RCC 7860 (cell line): ENCODE data around the gene EMILIN2.
"Not testable (repeated sequence)": the region's sequence is repeated elsewhere in the genome, so short reads cannot be mapped to it uniquely, and the experiment has no call there.

ENCODE experiments used
- DNase-seq: peaks from one replicate; pipeline ENCODE4 v3.0.0-alpha.2; 2015; ENCODE audit warnings: low spot score
- FAIRE-seq: peaks from 2 replicates; lab custom pipeline; 2012; peaks lifted over from hg19 to GRCh38; lab: Jason Lieb, UNC

The EMILIN2 gene

GRCh38 chr18:2843146-2843545 lies 3.7 kb upstream of the EMILIN2 start:
- no peak for DNase-seq

GRCh38 chr18:2845172-2845571 lies 1.6 kb upstream of the EMILIN2 start:
- DNase-seq (no peak), FAIRE-seq (no peak)

More at GRCh38 chr18:2843146-2843545, 3.7 kb upstream of the EMILIN2 start:
- no peak for FAIRE-seq

- DNase-seq (no peak), FAIRE-seq (no peak)
Observed at GRCh38 chr18:2847317-2848246, 776 bp downstream of the EMILIN2 start.

GRCh38 chr18:2848247-2849246 lies 1.7 kb downstream of the EMILIN2 start:
- no peak for FAIRE-seq

GRCh38 chr18:2850816-2851215 lies 4.0 kb downstream of the EMILIN2 start:
- FAIRE-seq (no peak), DNase-seq (no peak)

More at GRCh38 chr18:2848247-2849246, 1.7 kb downstream of the EMILIN2 start:
- no peak for DNase-seq

- no peak for DNase-seq
- FAIRE-seq = no peak
Observed at GRCh38 chr18:2851771-2852170, 5.0 kb downstream of the EMILIN2 start.

GRCh38 chr18:2852460-2852859 lies 5.7 kb downstream of the EMILIN2 start:
- FAIRE-seq, DNase-seq: not testable (repeated sequence)

GRCh38 chr18:2853173-2853925 lies 6.5 kb downstream of the EMILIN2 start:
- no peak for DNase-seq
- FAIRE-seq = no peak

- FAIRE-seq (no peak), DNase-seq (no peak)
Observed at GRCh38 chr18:2853926-2854664, 7.3 kb downstream of the EMILIN2 start.

- FAIRE-seq = no peak
- no peak for DNase-seq
Observed at GRCh38 chr18:2854875-2855274, 8.1 kb downstream of the EMILIN2 start.

GRCh38 chr18:2855560-2856350 lies 8.9 kb downstream of the EMILIN2 start:
- no peak for DNase-seq
- FAIRE-seq = no peak

GRCh38 chr18:2856547-2857170 lies 9.9 kb downstream of the EMILIN2 start:
- no peak for DNase-seq
- no peak for FAIRE-seq

GRCh38 chr18:2857491-2858131 lies 10.8 kb downstream of the EMILIN2 start:
- DNase-seq (no peak), FAIRE-seq (no peak)

- DNase-seq, FAIRE-seq: not testable (repeated sequence)
Observed at GRCh38 chr18:2860397-2860796, 13.6 kb downstream of the EMILIN2 start.

GRCh38 chr18:2863997-2864396 lies 17.2 kb downstream of the EMILIN2 start:
- FAIRE-seq, DNase-seq: not testable (repeated sequence)

- not testable (repeated sequence) for FAIRE-seq, DNase-seq
Observed at GRCh38 chr18:2866465-2866864, 19.7 kb downstream of the EMILIN2 start.

GRCh38 chr18:2869207-2869606 lies 22.4 kb downstream of the EMILIN2 start:
- FAIRE-seq (no peak), DNase-seq (no peak)

GRCh38 chr18:2871111-2871720 lies 24.4 kb downstream of the EMILIN2 start:
- no peak for FAIRE-seq
- DNase-seq = no peak
